ENCODE measurements around the gene CTDSP2.

The CTDSP2 gene

GRCh38 chr12:57877876-57878275 lies 31.3 kb upstream of the CTDSP2 start:
- POLR2A ChIA-PET, result interaction anchor here (1.2 to 2.3 kb wide), 3 partner anchors 10 to 18 kb away, joined by 3 to 7 read pairs (median 5); no protein-coding TSS in a partner anchor
- DNase-seq (ENCODE audit: extremely low spot score), result no peak
- CTCF ChIA-PET, result no interaction called here
- TF ChIP-seq ZNF384 (IDR thresholded peaks at IDR 0.05) (no peak), PKNOX1 (IDR thresholded peaks at IDR 0.05) (no peak), FOXA1 (IDR thresholded peaks at IDR 0.05) (no peak), L3MBTL2 (conservative IDR thresholded peaks at IDR 0.05) (no peak), NFRKB (IDR thresholded peaks at IDR 0.05) (no peak), LEF1 (IDR thresholded peaks at IDR 0.05; ENCODE audit: borderline replicate concordance) (no peak), FOXK2 (IDR thresholded peaks at IDR 0.05) (no peak), FOXM1 (IDR thresholded peaks at IDR 0.05; ENCODE audit: borderline replicate concordance) (no peak), TARDBP (IDR thresholded peaks at IDR 0.05) (no peak), SP1 (IDR thresholded peaks at IDR 0.05) (no peak), ARNT (IDR thresholded peaks at IDR 0.05) (no peak), ELF4 (IDR thresholded peaks at IDR 0.05) (no peak), HDGF (IDR thresholded peaks at IDR 0.05; ENCODE audit: borderline replicate concordance) (no peak), SUZ12 (IDR thresholded peaks at IDR 0.05) (no peak), CTBP1 (IDR thresholded peaks at IDR 0.05; ENCODE audit: borderline replicate concordance) (no peak), BHLHE40 (IDR thresholded peaks at IDR 0.05; ENCODE audit: borderline replicate concordance) (no peak)

- CTCF ChIA-PET, result no interaction called here
- POLR2A ChIA-PET, result interaction anchor here (2.3 kb wide), 1 partner anchor 12 kb away, joined by 7 read pairs; no protein-coding TSS in a partner anchor
- DNase-seq (ENCODE audit: extremely low spot score), result no peak
- no peak for TF ChIP-seq ZNF384 (IDR thresholded peaks at IDR 0.05)
- no peak for TF ChIP-seq FOXK2 (IDR thresholded peaks at IDR 0.05)
Observed at GRCh38 chr12:57875753-57876547, 29.4 kb upstream of the CTDSP2 start.

- POLR2A ChIA-PET, result no interaction called here
- no peak for DNase-seq (ENCODE audit: extremely low spot score)
- TF ChIP-seq SUZ12 (IDR thresholded peaks at IDR 0.05) (no peak), ZNF384 (IDR thresholded peaks at IDR 0.05) (no peak), FOXA1 (IDR thresholded peaks at IDR 0.05) (no peak), TARDBP (IDR thresholded peaks at IDR 0.05) (no peak), HDGF (IDR thresholded peaks at IDR 0.05; ENCODE audit: borderline replicate concordance) (no peak), FOXK2 (IDR thresholded peaks at IDR 0.05) (no peak), FOXM1 (IDR thresholded peaks at IDR 0.05; ENCODE audit: borderline replicate concordance) (no peak), L3MBTL2 (conservative IDR thresholded peaks at IDR 0.05) (no peak), ARNT (IDR thresholded peaks at IDR 0.05) (no peak), NFRKB (IDR thresholded peaks at IDR 0.05) (no peak), ELF4 (IDR thresholded peaks at IDR 0.05) (no peak)
- CTCF ChIA-PET, result no interaction called here
Observed at GRCh38 chr12:57874166-57875108, 27.9 kb upstream of the CTDSP2 start.

- POLR2A ChIA-PET, result no interaction called here
- no peak for DNase-seq (ENCODE audit: extremely low spot score)
- CTCF ChIA-PET, result no interaction called here
- no peak for TF ChIP-seq NFRKB (IDR thresholded peaks at IDR 0.05)
- no peak for TF ChIP-seq TARDBP (IDR thresholded peaks at IDR 0.05)
Observed at GRCh38 chr12:57872362-57872761, 25.8 kb upstream of the CTDSP2 start.

GRCh38 chr12:57869927-57870318 lies 23.4 kb upstream of the CTDSP2 start:
- TF ChIP-seq SP1 (IDR thresholded peaks at IDR 0.05), result no peak
- no peak for TF ChIP-seq BHLHE40 (IDR thresholded peaks at IDR 0.05; ENCODE audit: borderline replicate concordance)
- TF ChIP-seq ZNF384 (IDR thresholded peaks at IDR 0.05), result no peak
- no peak for TF ChIP-seq LEF1 (IDR thresholded peaks at IDR 0.05; ENCODE audit: borderline replicate concordance)
- TF ChIP-seq SUZ12 (IDR thresholded peaks at IDR 0.05), result no peak
- TF ChIP-seq HDGF (IDR thresholded peaks at IDR 0.05; ENCODE audit: borderline replicate concordance), result no peak
- no peak for TF ChIP-seq CTBP1 (IDR thresholded peaks at IDR 0.05; ENCODE audit: borderline replicate concordance)
- POLR2A ChIA-PET, result interaction anchor here (1.0 kb wide), 1 partner anchor 27 kb away, joined by 3 read pairs; no protein-coding TSS in a partner anchor
- CTCF ChIA-PET, result no interaction called here
- no peak for DNase-seq (ENCODE audit: extremely low spot score)

GRCh38 chr12:57869298-57869926 lies 22.9 kb upstream of the CTDSP2 start:
- no peak for TF ChIP-seq FOXA1 (IDR thresholded peaks at IDR 0.05)
- TF ChIP-seq ZNF384 (IDR thresholded peaks at IDR 0.05), result no peak
- TF ChIP-seq HDGF (IDR thresholded peaks at IDR 0.05; ENCODE audit: borderline replicate concordance), result no peak
- TF ChIP-seq SP1 (IDR thresholded peaks at IDR 0.05), result no peak
- no peak for TF ChIP-seq SUZ12 (IDR thresholded peaks at IDR 0.05)
- TF ChIP-seq ELF4 (IDR thresholded peaks at IDR 0.05), result no peak
- TF ChIP-seq BHLHE40 (IDR thresholded peaks at IDR 0.05; ENCODE audit: borderline replicate concordance), result no peak
- DNase-seq (ENCODE audit: extremely low spot score), result no peak
- POLR2A ChIA-PET, result interaction anchor here (1.0 to 1.4 kb wide), 2 partner anchors 24 to 27 kb away, joined by 3 read pairs; no protein-coding TSS in a partner anchor
- CTCF ChIA-PET, result interaction anchor here (0.6 kb wide), 1 partner anchor 36 kb away, joined by 5 read pairs; no protein-coding TSS in a partner anchor

- ChIA-PET CTCF (interaction anchor here (0.6 kb wide), 1 partner anchor 437 kb away, joined by 3 read pairs; no protein-coding TSS in a partner anchor), POLR2A (interaction anchor here (1.0 to 1.4 kb wide), 2 partner anchors 23 to 28 kb away, joined by 3 read pairs; no protein-coding TSS in a partner anchor)
- TF ChIP-seq HDGF (IDR thresholded peaks at IDR 0.05; ENCODE audit: borderline replicate concordance) (no peak), NFRKB (IDR thresholded peaks at IDR 0.05) (no peak), SUZ12 (IDR thresholded peaks at IDR 0.05) (no peak), ARNT (IDR thresholded peaks at IDR 0.05) (no peak), LEF1 (IDR thresholded peaks at IDR 0.05; ENCODE audit: borderline replicate concordance) (no peak), FOXM1 (IDR thresholded peaks at IDR 0.05; ENCODE audit: borderline replicate concordance) (no peak), PKNOX1 (IDR thresholded peaks at IDR 0.05) (peak; percentile 57), CTBP1 (IDR thresholded peaks at IDR 0.05; ENCODE audit: borderline replicate concordance) (no peak)
- no peak for DNase-seq (ENCODE audit: extremely low spot score)
Observed at GRCh38 chr12:57868851-57869268, 22.3 kb upstream of the CTDSP2 start.
